SU-DHL-6 (cell line): Measurements from ENCODE around the gene HEATR3.

Experiments used
- H2AFZ ChIP-seq: fragments of 200-600 bp; sonication (generic); 2 replicates; pipeline ENCODE4 v1.6.1; 2014; ENCODE audit warnings: low read depth, mild to moderate bottlenecking, moderate library complexity, mixed read lengths, antibody characterized with exemption, low read length; ENCODE audit not compliant: severe bottlenecking
- H3F3A ChIP-seq: fragments of 200-600 bp; shearing (Covaris generic); 2 replicates; pipeline ENCODE4 v1.6.0; 2016; ENCODE audit warnings: antibody characterized with exemption, mild to moderate bottlenecking; ENCODE audit not compliant: insufficient read depth
- H3K27ac ChIP-seq: fragments of 200-600 bp; sonication (generic); 2 replicates; pipeline ENCODE4 v1.5.1; 2016; ENCODE audit warnings: low read depth, mild to moderate bottlenecking, low read length, moderate library complexity, mixed read lengths
- H3K27me3 ChIP-seq: fragments of 200-600 bp; sonication (generic), shearing (Covaris generic); 2 replicates; pipeline ENCODE4 v1.6.0; 2014; ENCODE audit warnings: mild to moderate bottlenecking, low read length
- H3K36me3 ChIP-seq: fragments of 200-600 bp; sonication (generic); 2 replicates; pipeline ENCODE4 v1.6.1; 2014; ENCODE audit warnings: mild to moderate bottlenecking, low read length, mixed read lengths
- H3K4me2 ChIP-seq: fragments of 300-600, 200-600 bp; shearing (Covaris generic), sonication (generic); 2 replicates; pipeline ENCODE4 v1.6.0; 2014; ENCODE audit warnings: low read length, low read depth, mild to moderate bottlenecking; ENCODE audit not compliant: poor library complexity, severe bottlenecking
- H3K4me3 ChIP-seq: fragments of 200-600 bp; sonication (generic); 2 replicates; pipeline ENCODE4 v1.5.1; 2014; ENCODE audit warnings: antibody characterized with exemption, low read length, mild to moderate bottlenecking, mixed read lengths; ENCODE audit not compliant: insufficient read depth, poor library complexity, severe bottlenecking
- H3K79me2 ChIP-seq: fragments of 200-600 bp; sonication (generic); 2 replicates; pipeline ENCODE4 v1.6.1; 2014; ENCODE audit warnings: mild to moderate bottlenecking, low read length, moderate library complexity; ENCODE audit not compliant: insufficient read depth
- H3K9ac ChIP-seq: fragments of 200-600 bp; sonication (generic); 2 replicates; pipeline ENCODE4 v1.7.0; 2014; ENCODE audit warnings: mild to moderate bottlenecking, low read length
- H3K9me2 ChIP-seq: fragments of 200-600 bp; sonication (generic); replicated peaks from 2 replicates; pipeline ENCODE4 v1.6.1; 2014; ENCODE audit warnings: low read length; ENCODE audit not compliant: insufficient read depth
- H3K9me3 ChIP-seq: fragments of 200-600 bp; sonication (generic); 2 replicates; pipeline ENCODE4 v1.6.1; 2014; ENCODE audit warnings: low read length, mixed read lengths; ENCODE audit not compliant: insufficient read depth
- H4K20me1 ChIP-seq: fragments of 200-600 bp; sonication (generic); 2 replicates; pipeline ENCODE4 v1.6.1; 2014; ENCODE audit warnings: low read depth, mild to moderate bottlenecking, antibody characterized with exemption, low read length, moderate library complexity, mixed read lengths
- CTCF ChIP-seq: fragments of 200-600 bp; sonication (generic); IDR thresholded peaks from one replicate; pipeline ENCODE4 v1.5.1; 2017; ENCODE audit warnings: antibody characterized with exemption, mild to moderate bottlenecking, low read length, moderate library complexity; ENCODE audit not compliant: insufficient read depth, poor library complexity, severe bottlenecking
- EZH2phosphoT487 ChIP-seq: fragments of 200-600 bp; sonication (generic), shearing (Covaris generic); conservative IDR thresholded peaks from 2 replicates; pipeline ENCODE4 v1.6.1; 2018; ENCODE audit warnings: mild to moderate bottlenecking, antibody characterized with exemption, low read length, moderate library complexity, mixed read lengths

Gene HEATR3

GRCh38 chr16:50036426-50036825 is 29.3 kb upstream of the HEATR3 start:
- Histone ChIP-seq H3K27me3 (no peaks in the 10 kb centered on the region), H3K4me2 (no peak overlapping the region), H3F3A (0 out of 2 replicates have a peak, but pooled peaks cover 6% of the 10 kb centered on the region), H3K79me2 (no peaks in the 10 kb centered on the region), H3K9ac (no peak overlapping the region), H3K9me2 (no peaks in the 10 kb centered on the region), H3K4me3 (no peak overlapping the region), H3K36me3 (0 out of 2 replicates have a peak, but pooled peaks cover 9% of the 10 kb centered on the region), H3K9me3 (no peaks in the 10 kb centered on the region), H2AFZ (no peak overlapping the region), H4K20me1 (no peaks in the 10 kb centered on the region), H3K27ac (no peak overlapping the region)
- TF ChIP-seq EZH2phosphoT487 (no peak), CTCF (no peak)

- Histone ChIP-seq H3K9ac (no peak overlapping the region), H3K9me2 (no peaks in the 10 kb centered on the region), H3K27me3 (no peaks in the 10 kb centered on the region), H3K79me2 (no peaks in the 10 kb centered on the region), H3K27ac (no peak overlapping the region), H3F3A (0 out of 2 replicates have a peak, but pooled peaks cover 6% of the 10 kb centered on the region), H3K4me3 (no peak overlapping the region), H3K36me3 (0 out of 2 replicates have a peak, but pooled peaks cover 9% of the 10 kb centered on the region), H3K4me2 (no peak overlapping the region), H2AFZ (no peak overlapping the region), H4K20me1 (no peaks in the 10 kb centered on the region), H3K9me3 (no peaks in the 10 kb centered on the region)
- TF ChIP-seq CTCF (no peak), EZH2phosphoT487 (no peak)
Observed at GRCh38 chr16:50037662-50038220, 28.0 kb upstream of the HEATR3 start.

- Histone ChIP-seq H4K20me1 (no peaks in the 10 kb centered on the region), H3K4me3 (no peak overlapping the region), H3K9me2 (no peaks in the 10 kb centered on the region), H3F3A (0 out of 2 replicates have a peak, but pooled peaks cover 6% of the 10 kb centered on the region), H3K4me2 (no peak overlapping the region), H3K36me3 (0 out of 2 replicates have a peak, but pooled peaks cover 9% of the 10 kb centered on the region), H3K9me3 (no peaks in the 10 kb centered on the region), H3K27me3 (no peaks in the 10 kb centered on the region), H3K79me2 (no peaks in the 10 kb centered on the region), H2AFZ (no peak overlapping the region), H3K9ac (no peak overlapping the region), H3K27ac (no peak overlapping the region)
- TF ChIP-seq CTCF (no peak), EZH2phosphoT487 (no peak)
Observed at GRCh38 chr16:50038286-50038685, 27.5 kb upstream of the HEATR3 start.
